HepG2 (cell line): ENCODE measurements around the gene PHC1. TPM values are rescaled to one million over a fixed set of nuclear protein-coding genes. Genes with fewer than 3 reads are reported as not detected.

Experiments used
- ATAC-seq: fragments of 200-7000 bp; cut with Tn5 transposase; 3 replicates; pipeline ENCODE4 v1.9.1; 2020; ENCODE audit warnings: mild to moderate bottlenecking, moderate library complexity
- BruUV-seq: library from RNA; stranded (reverse); fragments of 400-500 nt; replicated peaks from 2 replicates; lab custom pipeline; 2021; lab: Mats Ljungman, UMichigan
- CTCF ChIA-PET: fragments of 300-600 bp; formaldehyde crosslinking; extraction: SDS; loops from one replicate; lab custom pipeline; 2021; ENCODE audit warnings: low total read pairs, inconsistent platforms, low intra/inter-chr PET ratio; lab: Yijun Ruan, JAX
- POLR2A ChIA-PET: fragments of 350-600 bp; sonication (Branson Sonifier 250); formaldehyde crosslinking; loops from one replicate; lab custom pipeline; 2020; ENCODE audit warnings: antibody characterized with exemption, inconsistent platforms; lab: Yijun Ruan, JAX
- DNase-seq: peaks from one replicate; pipeline ENCODE4 v3.0.0-alpha.2; 2015; ENCODE audit warnings: low spot score
- FAIRE-seq: peaks from 3 replicates; lab custom pipeline; 2011; peaks lifted over from hg19 to GRCh38; lab: Jason Lieb, UNC
- H2AFZ ChIP-seq: one replicate; pipeline ENCODE4 v1.6.1; 2011; ENCODE audit warnings: low read length, inconsistent platforms
- H3K27ac ChIP-seq: fragments of 300-600 bp; 3 replicates; pipeline ENCODE4 v1.8.0; 2011; ENCODE audit warnings: mixed run types, mild to moderate bottlenecking, mixed read lengths, low read length, inconsistent platforms; ENCODE audit not compliant: insufficient read depth; ENCODE audit errors: extremely low read length
- H3K27me3 ChIP-seq, 2 experiments: fragments of 200-600 bp in 1 of 2; 2 replicates in 1 of 2; 3 replicates in 1 of 2; pipeline versions ENCODE4 v1.6.0 to v1.8.0; 2011; ENCODE audit warnings: low read length in 2 of 2, mild to moderate bottlenecking in 2 of 2, moderate library complexity in 2 of 2, inconsistent platforms in 1 of 2; ENCODE audit not compliant: insufficient read depth in 2 of 2, control insufficient read depth in 1 of 2
- H3K36me3 ChIP-seq, 2 experiments: fragments of 200-600 bp in 1 of 2; replicated peaks in 1 of 2; 2 replicates in 1 of 2; 3 replicates in 1 of 2; pipeline versions ENCODE4 v1.5.1 to v1.8.0; 2011; ENCODE audit warnings: low read length in 2 of 2, inconsistent platforms in 1 of 2; ENCODE audit not compliant: insufficient read depth in 2 of 2, control insufficient read depth in 1 of 2
- H3K4me1 ChIP-seq: 2 replicates; pipeline ENCODE4 v1.5.1; 2012; ENCODE audit warnings: low read length, inconsistent platforms; ENCODE audit not compliant: insufficient read depth
- H3K4me2 ChIP-seq: 2 replicates; pipeline ENCODE4 v1.6.0; 2011; ENCODE audit warnings: low read depth, low read length, inconsistent platforms
- H3K4me3 ChIP-seq, 3 experiments: fragments of 200-600 bp in 1 of 3; sonication (generic), shearing (Covaris generic) in 1 of 3; replicated peaks in 1 of 3; 2 replicates each; pipeline ENCODE4 v1.5.1; 2011 to 2016; ENCODE audit warnings: low read length in 3 of 3, inconsistent platforms in 2 of 3, low read depth in 2 of 3, mild to moderate bottlenecking in 2 of 3, control low read depth in 1 of 3, mixed read lengths in 1 of 3; ENCODE audit not compliant: insufficient read depth in 1 of 3
- H3K79me2 ChIP-seq: one replicate; pipeline ENCODE4 v1.6.1; 2011; ENCODE audit warnings: low read length, inconsistent platforms; ENCODE audit not compliant: insufficient read depth
- H3K9ac ChIP-seq: 2 replicates; pipeline ENCODE4 v1.6.0; 2011; ENCODE audit warnings: mild to moderate bottlenecking, low read depth, low read length, inconsistent platforms; ENCODE audit not compliant: insufficient read depth
- H3K9me3 ChIP-seq: 2 replicates; pipeline ENCODE4 v1.5.1; 2012; ENCODE audit warnings: mild to moderate bottlenecking, low read length
- H4K20me1 ChIP-seq: 2 replicates; pipeline ENCODE4 v1.6.0; 2011; ENCODE audit warnings: inconsistent platforms, mild to moderate bottlenecking, low read length, moderate library complexity; ENCODE audit not compliant: insufficient read depth
- EZH2 ChIP-seq: conservative IDR thresholded peaks from 2 replicates; pipeline ENCODE4 v1.6.1; 2012; ENCODE audit warnings: mild to moderate bottlenecking, low read depth, low read length, moderate library complexity
- GTF3A ChIP-seq: sonication (generic); formaldehyde crosslinking; conservative IDR thresholded peaks from 2 replicates; pipeline ENCODE4 v1.4.0; 2020; ENCODE audit warnings: mild to moderate bottlenecking, missing genetic modification reagents
- NFIC ChIP-seq: IDR thresholded peaks from 2 replicates; pipeline ENCODE4 v1.6.1; 2012; ENCODE audit warnings: mild to moderate bottlenecking, low read length, inconsistent platforms
- SOX5 ChIP-seq: IDR thresholded peaks from 2 replicates; pipeline ENCODE4 v1.6.1; 2016; ENCODE audit warnings: borderline replicate concordance
- ZNF124 ChIP-seq: sonication (generic); formaldehyde crosslinking; IDR thresholded peaks from 2 replicates; pipeline ENCODE4 v1.4.0; 2020; ENCODE audit warnings: missing genetic modification reagents
- WGBS: methylation state at CpG from one replicate; pipeline ENCODE4 v1.1.6; 2017; ENCODE audit warnings: low lambda C conversion rate; 5-methylcytosine and 5-hydroxymethylcytosine counted together
- in situ Hi-C: cut with HindIII; loops from 2 replicates; pipeline ENCODE4 v1.10.0; 2017; ENCODE audit warnings: low pct_unique_long_range_greater_than_20kb; ENCODE audit not compliant: extremely low pct_ligation_motif_present
- intact Hi-C: fragments of 100-400 bp; cut with micrococcal nuclease; formaldehyde crosslinking; loops from one replicate; pipeline ENCODE4 v1.10.0; 2022; ENCODE audit not compliant: unreplicated experiment
- polyA plus RNA-seq, 8 experiments: library from polyadenylated mRNA; depleted of rRNA in 3 of 8; stranded (reverse) in 7 of 8; unstranded in 1 of 8; fragments of >200 nt; fragmentation: Illumina TruSeq in 4 of 8; extraction: Trizol in 4 of 8; gene quantifications; 2 replicates each; pipeline versions ENCODE4 v1.2.1 to v1.2.3, GENCODE V29; 2011 to 2016; ENCODE audit warnings: low read depth in 4 of 8, missing spikeins in 1 of 8, mixed read lengths in 1 of 8; ENCODE audit not compliant: insufficient read depth in 1 of 8
- total RNA-seq, 5 experiments: library from RNA; depleted of rRNA; stranded (reverse); fragments of >200 nt; fragmentation: Illumina TruSeq; extraction: Trizol; gene quantifications; 2 replicates each; pipeline ENCODE4 v1.2.3, GENCODE V29; 2016; ENCODE audit warnings: low read depth in 1 of 5

PHC1 gene
- total and polyA plus RNA-seq, 2 of the 13 experiments (the other 11 are each of a cell fraction or from before 2014, with no cell fraction given), result 9.4 to 35.0 TPM

GRCh38 chr12:8886502-8887284 is 27.6 kb upstream of the PHC1 start:
- no peak for ATAC-seq
- no peak for TF ChIP-seq ZNF124
- TF ChIP-seq GTF3A, result no peak
- no peak for TF ChIP-seq NFIC
- TF ChIP-seq EZH2, result no peak
- no peak overlapping the region for H3K27ac ChIP-seq
- H3K79me2 ChIP-seq, result no peaks in the 10 kb centered on the region
- ChIA-PET CTCF (no interaction called here), POLR2A (no interaction called here)
- no peak for DNase-seq
- BruUV-seq, result no TSS peak
- H3K27me3 ChIP-seq, result peaks cover 0 to 4% of the 10 kb centered on the region in 2 experiments; a peak in 1 of 5 replicates
- in situ Hi-C loops (no loop called here), intact Hi-C loops (no loop called here)
- no peak overlapping the region for H3K4me3 ChIP-seq
- no peaks in the 10 kb centered on the region for H4K20me1 ChIP-seq
- H3K4me1 ChIP-seq, result no peaks in the 10 kb centered on the region
- no peak overlapping the region for H3K4me2 ChIP-seq
- H3K9ac ChIP-seq, result no peak overlapping the region
- H3K36me3 ChIP-seq, result no peaks in the 10 kb centered on the region
- no peak for FAIRE-seq
- H2AFZ ChIP-seq, result no peak overlapping the region
- WGBS, result 14% methylated on average over 6 of the region's 6 CpGs
- H3K9me3 ChIP-seq, result no peaks in the 10 kb centered on the region

DNA sequence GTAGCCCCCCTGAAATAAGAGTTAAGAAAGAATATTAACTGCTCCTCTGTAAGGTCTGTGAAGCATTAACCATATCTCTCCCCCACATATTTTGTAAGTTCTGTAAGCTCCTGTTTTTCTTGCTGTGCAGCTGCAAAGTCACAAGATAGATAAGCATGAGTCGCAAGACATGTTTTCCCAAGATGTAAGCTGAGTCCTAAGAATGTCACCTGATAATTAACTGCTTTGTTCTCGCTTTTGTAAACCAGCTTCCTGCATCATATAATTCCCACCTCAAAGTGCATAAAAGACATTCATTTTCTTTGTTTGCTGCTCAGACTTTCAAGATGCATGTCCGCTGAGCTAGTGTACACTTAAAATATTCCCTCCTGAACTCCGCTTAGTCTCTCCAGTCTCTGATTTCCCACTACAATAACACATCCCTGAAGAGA is 27.0 kb upstream of the PHC1 start:
- POLR2A ChIA-PET, result no interaction called here
- CTCF ChIA-PET, result no interaction called here
- BruUV-seq, result no TSS peak
- no peak for TF ChIP-seq SOX5 (CRISPR knock-in tag)
- Histone ChIP-seq H4K20me1 (no peaks in the 10 kb centered on the region), H3K9ac (no peak overlapping the region), H2AFZ (no peak overlapping the region), H3K27me3 (0 out of 5 replicates have a peak, but pooled peaks cover 0 to 4% of the 10 kb centered on the region in 2 experiments), H3K4me2 (no peak overlapping the region), H3K4me1 (no peaks in the 10 kb centered on the region), H3K27ac (no peak overlapping the region), H3K36me3 (no peaks in the 10 kb centered on the region), H3K4me3 (no peak overlapping the region), H3K79me2 (no peaks in the 10 kb centered on the region), H3K9me3 (no peaks in the 10 kb centered on the region)
- WGBS, result 30% methylated on average over 4 of the region's 4 CpGs
- DNase-seq (no peak), ATAC-seq (no peak), FAIRE-seq (no peak)
- in situ Hi-C loops (no loop called here), intact Hi-C loops (no loop called here)
